Endothelial cell of umbilical vein (primary cell): ENCODE results near the gene SRRM3. TPM values are rescaled to one million over a fixed set of nuclear protein-coding genes. Genes with fewer than 3 reads are reported as not detected.

Experiments used
- BruUV-seq: library from RNA; stranded (reverse); fragments of 400-500 nt; replicated peaks from 2 replicates; lab custom pipeline; 2021; lab: Mats Ljungman, UMichigan
- CTCF ChIA-PET: fragments of 300-600, 350-600 bp; sonication (Branson Sonifier 250); formaldehyde crosslinking; loops from one replicate; lab custom pipeline; 2021; ENCODE audit warnings: antibody characterized with exemption, inconsistent platforms; lab: Charles Lee
- POLR2A ChIA-PET: fragments of 300-600, 350-600 bp; sonication (Branson Sonifier 250); formaldehyde crosslinking; loops from one replicate; lab custom pipeline; 2021; ENCODE audit warnings: antibody characterized with exemption, inconsistent platforms; lab: Charles Lee
- DNase-seq: peaks from one replicate; pipeline ENCODE4 v3.0.0-alpha.2; 2011; ENCODE audit warnings: low read depth, low spot score
- FAIRE-seq: peaks from 2 replicates; lab custom pipeline; 2011; peaks lifted over from hg19 to GRCh38; lab: Jason Lieb, UNC
- H2AFZ ChIP-seq: 2 replicates; pipeline ENCODE4 v1.6.0; 2012; ENCODE audit warnings: low read depth, low read length, control low read depth, inconsistent platforms
- H3K27ac ChIP-seq: 2 replicates; pipeline ENCODE4 v1.5.1; 2011; ENCODE audit warnings: low read depth, mild to moderate bottlenecking, control low read depth, low read length, moderate library complexity; ENCODE audit not compliant: insufficient read depth
- H3K27me3 ChIP-seq, 2 experiments: 2 replicates each; pipeline versions ENCODE4 v1.6.0 to v1.6.1; 2011; ENCODE audit warnings: low read length in 2 of 2, mixed read lengths in 1 of 2; ENCODE audit not compliant: control insufficient read depth in 2 of 2, insufficient read depth in 2 of 2
- H3K36me3 ChIP-seq, 2 experiments: 2 replicates in 1 of 2; 3 replicates in 1 of 2; pipeline ENCODE4 v1.5.1; 2011; ENCODE audit warnings: low read length in 2 of 2, mild to moderate bottlenecking in 1 of 2, moderate library complexity in 1 of 2; ENCODE audit not compliant: control insufficient read depth in 2 of 2, insufficient read depth in 2 of 2; ENCODE audit errors: extremely low read depth in 1 of 2
- H3K4me1 ChIP-seq: 3 replicates; pipeline ENCODE4 v1.5.1; 2011; ENCODE audit warnings: mild to moderate bottlenecking, low read length; ENCODE audit not compliant: control insufficient read depth, insufficient read depth; ENCODE audit errors: extremely low read depth
- H3K4me2 ChIP-seq: 2 replicates; pipeline ENCODE4 v1.6.1; 2011; ENCODE audit warnings: low read length, control low read depth, mixed read lengths; ENCODE audit not compliant: insufficient read depth
- H3K4me3 ChIP-seq, 3 experiments: fragments of 200-600 bp in 1 of 3; sonication (generic), shearing (Covaris generic) in 1 of 3; replicated peaks in 1 of 3; 2 replicates each; pipeline ENCODE4 v1.5.1; 2011 to 2016; ENCODE audit warnings: control low read depth in 3 of 3, low read length in 3 of 3, mild to moderate bottlenecking in 2 of 3, inconsistent platforms in 1 of 3, low read depth in 1 of 3, moderate library complexity in 1 of 3; ENCODE audit not compliant: insufficient read depth in 1 of 3
- H3K79me2 ChIP-seq: 2 replicates; pipeline ENCODE4 v1.6.0; 2012; ENCODE audit warnings: low read length, inconsistent platforms; ENCODE audit not compliant: control insufficient read depth, insufficient read depth
- H3K9ac ChIP-seq: replicated peaks from 2 replicates; pipeline ENCODE3; 2011; ENCODE audit warnings: low read length, control low read depth; ENCODE audit not compliant: insufficient read depth; ENCODE audit errors: extremely low read depth
- H3K9me1 ChIP-seq: replicated peaks from 3 replicates; pipeline ENCODE4 v1.6.0; 2011; ENCODE audit warnings: mild to moderate bottlenecking, low read length; ENCODE audit not compliant: control insufficient read depth, insufficient read depth; ENCODE audit errors: extremely low read depth
- H3K9me3 ChIP-seq: replicated peaks from 2 replicates; pipeline ENCODE4 v1.5.1; 2012; ENCODE audit warnings: low read length, inconsistent platforms; ENCODE audit not compliant: control insufficient read depth, insufficient read depth
- H4K20me1 ChIP-seq: replicated peaks from 2 replicates; pipeline ENCODE3; 2011; ENCODE audit warnings: mild to moderate bottlenecking, low read length; ENCODE audit not compliant: control insufficient read depth, insufficient read depth; ENCODE audit errors: extremely low read depth
- EZH2 ChIP-seq: IDR thresholded peaks from 2 replicates; pipeline ENCODE4 v1.6.1; 2012; ENCODE audit warnings: borderline replicate concordance, low read depth, mild to moderate bottlenecking, moderate library complexity, low read length, inconsistent platforms; ENCODE audit not compliant: severe bottlenecking
- FOS ChIP-seq: IDR thresholded peaks from 2 replicates; pipeline ENCODE4 v1.6.1; 2011; ENCODE audit warnings: mild to moderate bottlenecking, low read length, moderate library complexity, borderline replicate concordance; ENCODE audit not compliant: insufficient read depth
- GATA2 ChIP-seq: IDR thresholded peaks from 2 replicates; pipeline ENCODE4 v1.7.0; 2011; ENCODE audit warnings: low read depth, mild to moderate bottlenecking, moderate library complexity, mixed read lengths, low read length; ENCODE audit not compliant: insufficient read length, insufficient read depth
- JUN ChIP-seq: IDR thresholded peaks from 2 replicates; pipeline ENCODE4 v1.6.1; 2011; ENCODE audit warnings: borderline replicate concordance, low read depth; ENCODE audit not compliant: insufficient read length, insufficient read depth
- MYC ChIP-seq: IDR thresholded peaks from one replicate; pipeline ENCODE4 v1.6.1; 2011; ENCODE audit warnings: mild to moderate bottlenecking, low read depth, low read length
- POLR2A ChIP-seq: IDR thresholded peaks from 2 replicates; pipeline ENCODE4 v1.6.1; 2012; ENCODE audit warnings: low read depth, mild to moderate bottlenecking, control low read depth, low read length
- POLR2AphosphoS5 ChIP-seq: IDR thresholded peaks from 2 replicates; pipeline ENCODE4 v1.6.1; 2012; ENCODE audit warnings: low read depth, mild to moderate bottlenecking, control low read depth, low read length, moderate library complexity; ENCODE audit not compliant: insufficient read depth
- dilution Hi-C: fragments of 300-500 bp; cut with MboI; formaldehyde crosslinking; loops from one replicate; pipeline ENCODE4 v1.15.0; 2019; ENCODE audit warnings: low sequenced_read_pairs; ENCODE audit not compliant: extremely low pct_ligation_motif_present
- intact Hi-C: fragments of 100-400 bp; cut with micrococcal nuclease; formaldehyde crosslinking; loops from one replicate; pipeline ENCODE4 v1.10.0; 2022
- polyA plus RNA-seq, 4 experiments: library from polyadenylated mRNA; depleted of rRNA in 3 of 4; stranded (reverse) in 3 of 4; unstranded in 1 of 4; fragments of >200 nt; gene quantifications; 2 replicates each; pipeline versions ENCODE4 v1.2.1 to v1.2.3, GENCODE V29; 2011 to 2012; ENCODE audit warnings: missing spikeins in 1 of 4
- total RNA-seq: library from RNA; stranded (reverse); gene quantifications from 2 replicates; pipeline ENCODE4 v1.2.3, GENCODE V29; 2021
- TF ChIP-seq, protein P1 (sequence below), 2 donors: IDR thresholded peaks; 1 replicate in 1 of 2; 2 replicates in 1 of 2; pipeline ENCODE4 v1.5.1; 2011; ENCODE audit warnings: low read length in 2 of 2, mild to moderate bottlenecking in 2 of 2, moderate library complexity in 2 of 2, control low read depth in 1 of 2, inconsistent platforms in 1 of 2, low read depth in 1 of 2; ENCODE audit not compliant: insufficient read depth in 1 of 2; ENCODE audit errors: extremely low read depth in 1 of 2
- TF ChIP-seq, protein P2 (sequence below): IDR thresholded peaks from 2 replicates; pipeline ENCODE4 v1.6.1; 2011; ENCODE audit not compliant: insufficient read depth, insufficient read length

The SRRM3 gene
- total and polyA plus RNA-seq, 2 donors (not counting 3 experiments of a cell fraction or from before 2014, with no cell fraction given), result 4.4 to 5.4 TPM

GRCh38 chr7:76325811-76326210 is 124.1 kb downstream of the SRRM3 start:
- TF ChIP-seq GATA2 (no peak), POLR2AphosphoS5 (no peak), MYC (no peak), FOS (no peak), EZH2 (no peak), JUN (no peak), POLR2A (no peak)
- TF ChIP-seq, protein P1, sequence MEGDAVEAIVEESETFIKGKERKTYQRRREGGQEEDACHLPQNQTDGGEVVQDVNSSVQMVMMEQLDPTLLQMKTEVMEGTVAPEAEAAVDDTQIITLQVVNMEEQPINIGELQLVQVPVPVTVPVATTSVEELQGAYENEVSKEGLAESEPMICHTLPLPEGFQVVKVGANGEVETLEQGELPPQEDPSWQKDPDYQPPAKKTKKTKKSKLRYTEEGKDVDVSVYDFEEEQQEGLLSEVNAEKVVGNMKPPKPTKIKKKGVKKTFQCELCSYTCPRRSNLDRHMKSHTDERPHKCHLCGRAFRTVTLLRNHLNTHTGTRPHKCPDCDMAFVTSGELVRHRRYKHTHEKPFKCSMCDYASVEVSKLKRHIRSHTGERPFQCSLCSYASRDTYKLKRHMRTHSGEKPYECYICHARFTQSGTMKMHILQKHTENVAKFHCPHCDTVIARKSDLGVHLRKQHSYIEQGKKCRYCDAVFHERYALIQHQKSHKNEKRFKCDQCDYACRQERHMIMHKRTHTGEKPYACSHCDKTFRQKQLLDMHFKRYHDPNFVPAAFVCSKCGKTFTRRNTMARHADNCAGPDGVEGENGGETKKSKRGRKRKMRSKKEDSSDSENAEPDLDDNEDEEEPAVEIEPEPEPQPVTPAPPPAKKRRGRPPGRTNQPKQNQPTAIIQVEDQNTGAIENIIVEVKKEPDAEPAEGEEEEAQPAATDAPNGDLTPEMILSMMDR (IDR thresholded peaks at IDR 0.05; ENCODE audit: extremely low read depth in 1 of 2, insufficient read depth in 1 of 2, low read depth in 1 of 2, low read length in 2 of 2), result no peak
- TF ChIP-seq, protein P2, sequence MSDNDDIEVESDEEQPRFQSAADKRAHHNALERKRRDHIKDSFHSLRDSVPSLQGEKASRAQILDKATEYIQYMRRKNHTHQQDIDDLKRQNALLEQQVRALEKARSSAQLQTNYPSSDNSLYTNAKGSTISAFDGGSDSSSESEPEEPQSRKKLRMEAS, result no peak
- Histone ChIP-seq H3K9me3 (no peaks in the 10 kb centered on the region), H3K4me1 (peaks cover 9% of the 10 kb centered on the region), H3K9ac (no peak overlapping the region), H3K27ac (no peak overlapping the region), H3K36me3 (peaks cover 7 to 18% of the 10 kb centered on the region in 2 experiments), H2AFZ (no peak overlapping the region), H3K9me1 (no peaks in the 10 kb centered on the region), H3K79me2 (peaks cover 65% of the 10 kb centered on the region), H3K4me2 (no peak overlapping the region), H4K20me1 (peaks cover 6% of the 10 kb centered on the region), H3K4me3 (no peak overlapping the region), H3K27me3 (no peaks in the 10 kb centered on the region)
- no TSS peak for BruUV-seq
- FAIRE-seq (no peak), DNase-seq (no peak)
- ChIA-PET CTCF (no interaction called here), POLR2A (interaction anchor here (1.4 kb wide), 1 partner anchor 10 kb away, joined by 3 read pairs; no protein-coding TSS in a partner anchor)
- dilution Hi-C loops, result no loop called here
- intact Hi-C loops, result no loop called here
